Epithelial cell of proximal tubule (primary cell): Measurements from ENCODE around the gene TMTC2. TPM values are rescaled to one million over a fixed set of nuclear protein-coding genes. Genes with fewer than 3 reads are reported as not detected.

ENCODE experiments used
- DNase-seq: peaks from one replicate; pipeline ENCODE4 v3.0.0-alpha.2; 2011; ENCODE audit warnings: low read depth
- H3K4me3 ChIP-seq: 2 replicates; pipeline ENCODE4 v1.5.1; 2011; ENCODE audit warnings: low read depth, mild to moderate bottlenecking, low read length
- total RNA-seq: library from RNA; depleted of rRNA; stranded (reverse); fragments of >200 nt; gene quantifications from 2 replicates; pipeline ENCODE4 v1.2.3, GENCODE V29; 2015
- TF ChIP-seq, protein P1 (sequence below): conservative IDR thresholded peaks from 2 replicates; pipeline ENCODE4 v1.5.1; 2012; ENCODE audit warnings: low read depth, mild to moderate bottlenecking, low read length

TMTC2 gene
- total RNA-seq, 1 donor from 2014 or later: 3.6 TPM

DNA sequence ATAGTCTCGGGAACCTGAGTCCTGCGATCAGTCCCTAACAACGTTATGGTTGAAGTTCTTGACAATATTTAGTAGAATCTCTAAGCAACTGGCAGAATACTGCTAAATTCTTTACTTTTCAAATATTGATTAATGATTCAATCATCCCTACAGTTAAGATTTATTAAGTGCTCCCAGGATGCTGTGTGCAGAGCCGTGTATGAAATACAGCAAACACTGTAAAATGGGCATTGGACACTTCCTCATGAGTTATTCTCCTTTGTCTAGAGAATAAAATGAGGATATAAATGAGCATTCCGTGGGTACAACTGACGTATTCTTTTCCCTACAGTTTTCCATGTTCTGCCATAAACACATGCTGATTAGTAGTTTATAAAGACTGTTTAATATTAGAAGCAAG is 372.4 kb downstream of the TMTC2 start:
- H3K4me3 ChIP-seq: no peak overlapping the region
- TF ChIP-seq, protein P1, sequence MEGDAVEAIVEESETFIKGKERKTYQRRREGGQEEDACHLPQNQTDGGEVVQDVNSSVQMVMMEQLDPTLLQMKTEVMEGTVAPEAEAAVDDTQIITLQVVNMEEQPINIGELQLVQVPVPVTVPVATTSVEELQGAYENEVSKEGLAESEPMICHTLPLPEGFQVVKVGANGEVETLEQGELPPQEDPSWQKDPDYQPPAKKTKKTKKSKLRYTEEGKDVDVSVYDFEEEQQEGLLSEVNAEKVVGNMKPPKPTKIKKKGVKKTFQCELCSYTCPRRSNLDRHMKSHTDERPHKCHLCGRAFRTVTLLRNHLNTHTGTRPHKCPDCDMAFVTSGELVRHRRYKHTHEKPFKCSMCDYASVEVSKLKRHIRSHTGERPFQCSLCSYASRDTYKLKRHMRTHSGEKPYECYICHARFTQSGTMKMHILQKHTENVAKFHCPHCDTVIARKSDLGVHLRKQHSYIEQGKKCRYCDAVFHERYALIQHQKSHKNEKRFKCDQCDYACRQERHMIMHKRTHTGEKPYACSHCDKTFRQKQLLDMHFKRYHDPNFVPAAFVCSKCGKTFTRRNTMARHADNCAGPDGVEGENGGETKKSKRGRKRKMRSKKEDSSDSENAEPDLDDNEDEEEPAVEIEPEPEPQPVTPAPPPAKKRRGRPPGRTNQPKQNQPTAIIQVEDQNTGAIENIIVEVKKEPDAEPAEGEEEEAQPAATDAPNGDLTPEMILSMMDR: no peak
- DNase-seq: no peak

DNA sequence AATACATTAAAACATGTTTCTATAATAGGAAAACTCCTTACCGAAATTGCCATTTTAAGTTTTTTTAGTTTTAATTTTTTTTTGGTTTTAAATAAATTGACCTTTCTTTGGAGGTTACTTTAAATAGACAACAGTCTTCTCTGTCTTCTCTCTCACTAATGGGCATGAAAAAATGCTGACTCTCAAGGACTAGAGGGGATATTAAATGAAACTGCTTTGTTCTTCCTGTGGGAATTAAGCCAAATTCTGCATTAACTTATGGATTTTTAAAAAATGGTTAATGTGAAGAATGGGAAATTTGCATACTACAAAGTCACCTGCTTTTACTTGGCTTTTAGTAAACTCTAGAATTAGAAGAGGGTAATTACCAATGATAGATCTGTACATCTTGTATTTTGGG is 378.9 kb downstream of the TMTC2 start:
- no peak overlapping the region for H3K4me3 ChIP-seq
- DNase-seq: no peak
- TF ChIP-seq, protein P1: no peak

DNA sequence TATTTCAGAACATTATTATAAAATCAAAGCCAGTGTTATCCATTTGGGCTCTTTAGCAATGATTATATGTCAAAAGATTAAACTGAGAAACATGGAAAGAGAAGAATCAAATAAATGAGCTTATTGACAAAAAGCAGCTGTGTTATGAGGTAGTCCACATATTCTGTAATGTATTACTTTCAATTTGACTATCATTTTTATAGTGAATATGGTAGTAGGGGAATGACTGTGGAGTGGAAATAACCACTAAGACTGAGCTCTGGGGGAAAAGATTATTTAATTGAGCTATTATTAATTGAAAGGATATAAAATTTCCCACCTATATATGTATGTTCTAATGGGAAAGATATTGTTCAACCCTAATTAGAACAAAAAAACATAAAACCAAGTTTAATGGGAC is 381.3 kb downstream of the TMTC2 start:
- DNase-seq: no peak
- TF ChIP-seq, protein P1: no peak
- no peak overlapping the region for H3K4me3 ChIP-seq

DNA sequence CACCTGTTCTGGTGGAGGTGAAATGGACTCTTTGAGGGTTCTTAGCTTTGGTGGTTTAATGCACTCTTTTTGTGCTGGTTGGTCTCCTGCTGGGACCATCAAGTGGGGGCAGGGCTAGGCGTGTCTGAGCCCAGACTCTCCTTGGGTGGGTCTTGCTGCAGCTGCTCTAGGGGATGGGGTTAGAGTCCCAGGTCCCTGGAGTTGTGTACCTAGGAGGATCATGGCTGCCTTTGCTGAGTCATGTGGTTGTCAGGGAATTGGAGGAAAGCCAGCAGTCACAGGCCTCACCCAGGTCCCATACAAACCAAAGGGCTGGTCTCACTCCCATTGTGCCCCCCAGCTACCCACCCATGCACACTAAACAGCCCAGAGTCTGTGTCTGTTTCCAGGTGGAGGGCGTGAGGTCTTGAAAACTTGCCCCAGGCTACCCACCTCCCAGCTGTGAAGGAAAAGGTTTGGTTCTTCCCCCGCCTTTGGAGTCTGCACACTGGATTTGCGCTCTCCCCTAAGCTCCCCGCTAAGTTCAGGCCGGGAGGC is 387.7 kb downstream of the TMTC2 start:
- H3K4me3 ChIP-seq: no peak overlapping the region
- TF ChIP-seq, protein P1: no peak
- DNase-seq: no peak

DNA sequence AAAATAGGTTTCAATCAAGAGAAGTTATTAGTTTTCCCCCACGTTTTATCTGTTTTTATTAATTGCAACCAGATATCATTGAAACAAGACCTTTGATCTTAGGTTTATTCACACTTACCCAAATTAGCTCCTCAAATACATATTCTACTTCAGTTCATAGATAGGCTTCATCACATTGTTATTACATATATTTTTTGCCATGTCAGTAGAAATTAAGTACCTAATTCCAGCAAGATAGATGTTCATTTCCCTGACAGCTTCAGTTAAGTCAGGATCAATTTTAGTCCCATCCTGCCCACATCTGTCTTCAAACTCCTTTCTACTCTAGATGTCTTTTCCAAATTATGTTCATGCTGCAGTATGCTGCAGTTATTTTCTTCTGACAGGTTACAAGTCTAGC is 388.8 kb downstream of the TMTC2 start:
- no peak for DNase-seq
- H3K4me3 ChIP-seq: no peak overlapping the region
- TF ChIP-seq, protein P1: no peak

DNA sequence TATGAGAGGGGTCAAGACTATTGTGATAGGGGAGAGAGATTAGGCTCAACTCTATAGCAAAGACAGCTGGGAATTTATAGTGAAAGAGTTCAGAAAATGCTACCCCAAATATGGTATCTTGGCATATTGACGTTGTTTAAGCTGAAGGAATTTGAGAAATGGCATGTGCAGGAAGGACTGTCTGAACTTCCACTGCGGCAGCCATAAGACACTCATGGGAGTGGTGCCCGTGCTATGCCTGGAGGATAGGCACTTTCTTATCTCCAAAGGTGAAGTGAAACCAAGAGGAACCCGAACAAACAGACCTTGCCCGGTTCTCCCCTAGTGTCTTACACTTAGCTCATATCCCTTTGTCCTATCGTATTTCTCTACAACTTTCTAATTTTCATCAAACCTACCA is 390.3 kb downstream of the TMTC2 start:
- no peak overlapping the region for H3K4me3 ChIP-seq
- DNase-seq: no peak
- TF ChIP-seq, protein P1: no peak

DNA sequence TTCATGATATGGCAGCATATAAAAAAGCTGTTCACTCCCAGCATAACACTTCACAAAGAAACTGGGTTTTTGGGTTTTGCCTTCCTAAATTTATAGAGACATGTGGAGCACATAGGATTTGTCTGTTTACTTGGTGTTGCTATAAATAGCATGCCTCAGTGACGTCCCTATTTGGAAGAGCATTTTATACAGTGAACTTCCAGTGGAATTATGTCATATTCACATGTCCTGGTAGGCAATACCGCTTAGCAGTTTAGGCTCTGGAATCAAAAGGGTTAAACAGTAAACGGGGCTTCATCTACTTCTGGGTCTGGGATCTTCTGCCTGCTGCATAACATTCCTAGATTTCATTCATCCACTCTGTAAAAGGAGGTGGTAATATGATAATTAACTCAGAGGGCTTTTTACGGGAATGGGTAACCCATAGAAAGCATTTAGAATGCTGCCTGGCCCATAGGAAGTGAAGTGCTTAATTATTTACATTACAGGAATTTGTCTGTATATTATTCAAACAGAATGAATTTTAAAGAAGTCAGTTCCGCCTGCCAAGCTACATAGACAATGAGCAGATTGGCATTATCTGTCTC is 396.1 kb downstream of the TMTC2 start:
- TF ChIP-seq, protein P1: no peak
- no peak overlapping the region for H3K4me3 ChIP-seq
- no peak for DNase-seq
